ENCODE measurements around the gene NUP37. TPM values are rescaled to one million over a fixed set of nuclear protein-coding genes. Genes with fewer than 3 reads are reported as not detected.

NUP37 gene
- total and polyA plus RNA-seq, 9 of the 15 experiments (the other 6 are each of a cell fraction or from before 2014, with no cell fraction given) = 72.2 to 429 (median 170) TPM

GRCh38 chr12:102120886-102121285 lies 972 bp upstream of the NUP37 start (continued):
- TF ChIP-seq MAZ (CRISPR knock-in tag; conservative IDR thresholded peaks at IDR 0.05 in 1 of 2, IDR thresholded peaks at IDR 0.05 in 1 of 2) (0 out of 4 replicates have a peak, but pooled peaks of 1 of the 2 experiments have one; percentile 28), MYC (IDR thresholded peaks at IDR 0.05; ENCODE audit: low read depth, low read length) (peak; percentile 74), MYC (CRISPR knock-in tag; IDR thresholded peaks at IDR 0.05; ENCODE audit: borderline replicate concordance, low read depth) (no peak), L3MBTL2 (IDR thresholded peaks at IDR 0.05) (peak; percentile 22; the same call in 1 of the 2 replicates), ZNF280A (IDR thresholded peaks at IDR 0.05; ENCODE audit: low read depth, partially characterized antibody) (no peak)

- H3K9me1 ChIP-seq (ENCODE audit: control insufficient read depth, insufficient read depth, low read length) = no peaks in the 10 kb centered on the region
- H3K4me1 ChIP-seq (replicated peaks in 1 of 2; ENCODE audit: control insufficient read depth in 2 of 2, insufficient read depth in 2 of 2, low read length in 2 of 2) = peaks cover 0 to 8% of the 10 kb centered on the region in 2 experiments; a peak in 2 of 5 replicates
- no peaks in the 10 kb centered on the region for H3K27me3 ChIP-seq (ENCODE audit: control insufficient read depth in 2 of 2, insufficient read depth in 2 of 2, low read length in 2 of 2)
- 3% methylated on average over 4 of the region's 4 CpGs for WGBS (ENCODE audit: insufficient coverage, low coverage, missing lambda C conversion rate)
- no peak for FAIRE-seq
- H3K27ac ChIP-seq (ENCODE audit: extremely low read depth, low read depth, low read length) = peak overlapping the region; percentile 85
- peaks cover 71% of the 10 kb centered on the region for H3K79me2 ChIP-seq (ENCODE audit: control insufficient read depth, insufficient read depth, low read length)
- peak overlapping the region; percentile 97 for H2AFZ ChIP-seq (ENCODE audit: low read depth, low read length)
- intact Hi-C loops (cut with micrococcal nuclease) = loop anchor here (2.0 to 5.0 kb wide), 2 partner anchors 58 to 362 kb away; partner anchors contain the start of gene IGF1
- ATAC-seq = no peak
- peak overlapping the region; percentile 98 for H3K4me2 ChIP-seq (ENCODE audit: insufficient read depth, low read length)
- ChIA-PET POLR2A (interaction anchor here (0.7 to 1.7 kb wide), 4 partner anchors 12 to 257 kb away, joined by 3 to 7 read pairs (median 4); partner anchors contain the start of gene WASHC3), CTCF (ENCODE audit: low intra/inter-chr PET ratio) (no interaction called here)
- no peaks in the 10 kb centered on the region for H4K20me1 ChIP-seq (replicated peaks; ENCODE audit: control insufficient read depth, insufficient read depth, low read length)
- H3K4me3 ChIP-seq = peak overlapping the region; percentile 84
- H3K36me3 ChIP-seq (ENCODE audit: control insufficient read depth, insufficient read depth, low read length) = peaks cover 65% of the 10 kb centered on the region
- DNase-seq (ENCODE audit: extremely low read depth in 1 of 4, low spot score in 3 of 4) = peak in 1 of 4 experiments; percentile 15
- peak overlapping the region; percentile 95 to 97 for H3K9ac ChIP-seq (ENCODE audit: insufficient read depth in 1 of 2, low read depth in 2 of 2, low read length in 2 of 2)
- no peaks in the 10 kb centered on the region for H3K9me3 ChIP-seq (replicated peaks; ENCODE audit: control insufficient read depth, insufficient read depth, low read depth, low read length)
- TSS peak; percentile 69 for BruUV-seq (replicated peaks)
- in situ Hi-C loops (cut with MboI) = no loop called here
- TF ChIP-seq SLC30A9 (CRISPR knock-in tag; IDR thresholded peaks at IDR 0.05) (no peak), NFRKB (IDR thresholded peaks at IDR 0.05; ENCODE audit: low read depth) (no peak), FOXA1 (IDR thresholded peaks at IDR 0.05; ENCODE audit: borderline replicate concordance) (no peak), SETDB1 (IDR thresholded peaks at IDR 0.05; ENCODE audit: low read length) (no peak), SAFB (IDR thresholded peaks at IDR 0.05; ENCODE audit: borderline replicate concordance, low read depth, low read length) (no peak), SIRT6 (IDR thresholded peaks at IDR 0.05; ENCODE audit: low read depth, low read length) (no peak), RAD51 (IDR thresholded peaks at IDR 0.05; ENCODE audit: borderline replicate concordance, low read depth) (0 out of 2 replicates have a peak, but pooled peaks have one; percentile 0), SMARCA5 (IDR thresholded peaks at IDR 0.05) (0 out of 2 replicates have a peak, but pooled peaks have one; percentile 5), FIP1L1 (IDR thresholded peaks at IDR 0.05; ENCODE audit: low read depth, low read length, poor library complexity, severe bottlenecking) (no peak), SIN3A (IDR thresholded peaks at IDR 0.05; ENCODE audit: borderline replicate concordance in 2 of 2, control insufficient read depth in 1 of 2, low read depth in 2 of 2, low read length in 2 of 2) (0 out of 4 replicates have a peak, but pooled peaks of 1 of the 2 experiments have one; percentile 48), ZNF253 (CRISPR knock-in tag; conservative IDR thresholded peaks at IDR 0.05) (no peak), ZNF280A (IDR thresholded peaks at IDR 0.05; ENCODE audit: low read depth, partially characterized antibody) (no peak), MITF (IDR thresholded peaks at IDR 0.05) (no peak)
These were observed 605 bp upstream of the NUP37 start for GRCh38 chr12:102120564-102120873.
